OCI-LY3 (cell line): ENCODE results near the gene SPATA6L.

Source experiments
- EZH2phosphoT487 ChIP-seq: fragments of 200-600 bp; shearing (Covaris generic); IDR thresholded peaks from 2 replicates; pipeline ENCODE4 v1.6.1; 2018; ENCODE audit warnings: antibody characterized with exemption, mixed run types, low read depth
- TF ChIP-seq, protein P1 (sequence below): fragments of 200-600, 300-600 bp; sonication (generic); IDR thresholded peaks from 2 replicates; pipeline ENCODE4 v1.5.1; 2014; ENCODE audit warnings: antibody characterized with exemption, low read length, low read depth

DNA sequence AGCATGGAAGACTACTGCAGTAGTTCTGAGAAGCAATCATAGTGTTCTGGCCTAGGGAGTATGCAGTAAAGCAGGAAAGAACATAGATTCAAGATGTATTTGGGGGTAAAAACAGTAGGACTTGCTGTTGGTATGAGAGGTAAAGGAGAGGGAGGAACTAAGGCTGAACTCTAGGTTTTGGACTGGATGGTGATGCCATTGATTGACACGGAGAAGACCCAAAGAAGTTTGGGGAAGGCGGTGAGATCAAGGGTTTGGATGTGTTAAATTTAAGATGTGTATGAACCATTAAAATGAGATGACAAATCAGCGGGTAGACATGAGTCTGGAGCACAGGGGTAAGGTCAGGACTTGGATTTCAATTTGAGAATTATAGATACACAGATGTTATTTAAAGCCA, 11.1 kb upstream of the SPATA6L start:
- TF ChIP-seq, protein P1, sequence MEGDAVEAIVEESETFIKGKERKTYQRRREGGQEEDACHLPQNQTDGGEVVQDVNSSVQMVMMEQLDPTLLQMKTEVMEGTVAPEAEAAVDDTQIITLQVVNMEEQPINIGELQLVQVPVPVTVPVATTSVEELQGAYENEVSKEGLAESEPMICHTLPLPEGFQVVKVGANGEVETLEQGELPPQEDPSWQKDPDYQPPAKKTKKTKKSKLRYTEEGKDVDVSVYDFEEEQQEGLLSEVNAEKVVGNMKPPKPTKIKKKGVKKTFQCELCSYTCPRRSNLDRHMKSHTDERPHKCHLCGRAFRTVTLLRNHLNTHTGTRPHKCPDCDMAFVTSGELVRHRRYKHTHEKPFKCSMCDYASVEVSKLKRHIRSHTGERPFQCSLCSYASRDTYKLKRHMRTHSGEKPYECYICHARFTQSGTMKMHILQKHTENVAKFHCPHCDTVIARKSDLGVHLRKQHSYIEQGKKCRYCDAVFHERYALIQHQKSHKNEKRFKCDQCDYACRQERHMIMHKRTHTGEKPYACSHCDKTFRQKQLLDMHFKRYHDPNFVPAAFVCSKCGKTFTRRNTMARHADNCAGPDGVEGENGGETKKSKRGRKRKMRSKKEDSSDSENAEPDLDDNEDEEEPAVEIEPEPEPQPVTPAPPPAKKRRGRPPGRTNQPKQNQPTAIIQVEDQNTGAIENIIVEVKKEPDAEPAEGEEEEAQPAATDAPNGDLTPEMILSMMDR = no peak
- TF ChIP-seq EZH2phosphoT487 = no peak
